Epithelial cell of esophagus (primary cell): Measurements from ENCODE around the gene BABAM2.
A peak's percentile ranks its signal among the peaks of the same experiment; 100 is the strongest.

Experiments
- DNase-seq: peaks from one replicate; pipeline ENCODE4 v3.0.0; 2010; ENCODE audit warnings: low read depth
- H3K4me3 ChIP-seq: 2 replicates; pipeline ENCODE4 v1.5.1; 2011; ENCODE audit warnings: mild to moderate bottlenecking, low read length, control low read depth
- TF ChIP-seq, protein P1 (sequence below): IDR thresholded peaks from 2 replicates; pipeline ENCODE4 v1.5.1; 2011; ENCODE audit warnings: low read depth, mild to moderate bottlenecking, low read length, control low read depth, inconsistent platforms; ENCODE audit not compliant: insufficient read depth; ENCODE audit errors: missing control alignments

Gene BABAM2

DNA sequence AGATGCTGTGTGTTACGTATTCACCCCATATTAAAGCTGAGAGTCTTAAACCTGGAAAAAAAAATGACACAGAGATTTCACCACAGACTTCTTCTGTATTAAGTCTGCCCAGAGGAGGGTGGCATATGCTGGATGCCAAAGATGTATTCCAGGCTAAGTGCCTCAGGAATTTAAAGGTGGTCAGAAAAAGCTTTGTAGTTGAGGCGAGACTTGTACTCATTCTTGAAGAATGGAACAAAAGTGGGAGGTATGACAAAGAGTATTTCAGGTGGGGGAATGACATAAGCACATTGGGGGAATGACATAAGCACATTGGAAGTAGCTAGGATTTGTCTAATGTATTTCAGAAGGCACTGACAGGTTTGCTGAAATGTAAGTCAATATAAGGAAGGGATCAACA, 98.6 kb downstream of the BABAM2 start:
- H3K4me3 ChIP-seq: no peak overlapping the region
- TF ChIP-seq, protein P1, sequence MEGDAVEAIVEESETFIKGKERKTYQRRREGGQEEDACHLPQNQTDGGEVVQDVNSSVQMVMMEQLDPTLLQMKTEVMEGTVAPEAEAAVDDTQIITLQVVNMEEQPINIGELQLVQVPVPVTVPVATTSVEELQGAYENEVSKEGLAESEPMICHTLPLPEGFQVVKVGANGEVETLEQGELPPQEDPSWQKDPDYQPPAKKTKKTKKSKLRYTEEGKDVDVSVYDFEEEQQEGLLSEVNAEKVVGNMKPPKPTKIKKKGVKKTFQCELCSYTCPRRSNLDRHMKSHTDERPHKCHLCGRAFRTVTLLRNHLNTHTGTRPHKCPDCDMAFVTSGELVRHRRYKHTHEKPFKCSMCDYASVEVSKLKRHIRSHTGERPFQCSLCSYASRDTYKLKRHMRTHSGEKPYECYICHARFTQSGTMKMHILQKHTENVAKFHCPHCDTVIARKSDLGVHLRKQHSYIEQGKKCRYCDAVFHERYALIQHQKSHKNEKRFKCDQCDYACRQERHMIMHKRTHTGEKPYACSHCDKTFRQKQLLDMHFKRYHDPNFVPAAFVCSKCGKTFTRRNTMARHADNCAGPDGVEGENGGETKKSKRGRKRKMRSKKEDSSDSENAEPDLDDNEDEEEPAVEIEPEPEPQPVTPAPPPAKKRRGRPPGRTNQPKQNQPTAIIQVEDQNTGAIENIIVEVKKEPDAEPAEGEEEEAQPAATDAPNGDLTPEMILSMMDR: no peak
- peak; percentile 88 for DNase-seq

- no peak for DNase-seq
- TF ChIP-seq, protein P1: no peak
- no peak overlapping the region for H3K4me3 ChIP-seq
These were observed 99.6 kb downstream of the BABAM2 start for GRCh38 chr2:27990030-27990590.

GRCh38 chr2:27991146-27991545, 100.6 kb downstream of the BABAM2 start:
- H3K4me3 ChIP-seq: no peak overlapping the region
- TF ChIP-seq, protein P1: no peak
- no peak for DNase-seq

DNA sequence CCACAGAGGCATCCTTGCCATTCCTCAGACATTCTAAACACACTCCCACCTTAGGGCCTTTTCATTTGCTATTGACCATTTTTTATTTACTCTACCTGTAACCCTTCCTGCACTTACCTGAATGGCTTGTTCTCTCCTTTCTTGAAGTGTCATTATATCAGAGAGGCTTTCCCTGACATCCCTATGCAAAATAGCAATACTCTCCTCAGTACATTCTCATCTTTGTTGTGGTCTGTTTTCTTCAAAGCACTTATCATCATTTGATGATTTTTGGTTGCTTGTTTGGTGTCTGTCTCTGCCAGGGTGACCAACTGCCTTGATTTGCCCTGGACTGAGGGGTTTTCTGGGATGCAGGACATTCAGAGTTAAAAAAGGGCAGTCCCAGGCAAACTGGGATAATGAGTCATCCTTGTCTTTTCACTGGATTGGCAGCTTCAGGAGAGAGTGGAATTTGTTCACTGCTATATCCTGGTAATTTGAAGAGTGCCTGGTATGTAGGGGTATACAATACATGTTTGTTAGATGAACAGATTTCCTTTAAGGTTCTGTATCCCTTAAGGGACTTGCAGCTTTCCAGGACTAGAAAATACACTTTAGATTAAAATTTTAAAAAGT, 102.4 kb downstream of the BABAM2 start:
- DNase-seq: peak; percentile 65
- TF ChIP-seq, protein P1: no peak
- no peak overlapping the region for H3K4me3 ChIP-seq

- TF ChIP-seq, protein P1: no peak
- H3K4me3 ChIP-seq: no peak overlapping the region
- DNase-seq: peak; percentile 51
These were observed 102.9 kb downstream of the BABAM2 start for GRCh38 chr2:27993402-27993787.

DNA sequence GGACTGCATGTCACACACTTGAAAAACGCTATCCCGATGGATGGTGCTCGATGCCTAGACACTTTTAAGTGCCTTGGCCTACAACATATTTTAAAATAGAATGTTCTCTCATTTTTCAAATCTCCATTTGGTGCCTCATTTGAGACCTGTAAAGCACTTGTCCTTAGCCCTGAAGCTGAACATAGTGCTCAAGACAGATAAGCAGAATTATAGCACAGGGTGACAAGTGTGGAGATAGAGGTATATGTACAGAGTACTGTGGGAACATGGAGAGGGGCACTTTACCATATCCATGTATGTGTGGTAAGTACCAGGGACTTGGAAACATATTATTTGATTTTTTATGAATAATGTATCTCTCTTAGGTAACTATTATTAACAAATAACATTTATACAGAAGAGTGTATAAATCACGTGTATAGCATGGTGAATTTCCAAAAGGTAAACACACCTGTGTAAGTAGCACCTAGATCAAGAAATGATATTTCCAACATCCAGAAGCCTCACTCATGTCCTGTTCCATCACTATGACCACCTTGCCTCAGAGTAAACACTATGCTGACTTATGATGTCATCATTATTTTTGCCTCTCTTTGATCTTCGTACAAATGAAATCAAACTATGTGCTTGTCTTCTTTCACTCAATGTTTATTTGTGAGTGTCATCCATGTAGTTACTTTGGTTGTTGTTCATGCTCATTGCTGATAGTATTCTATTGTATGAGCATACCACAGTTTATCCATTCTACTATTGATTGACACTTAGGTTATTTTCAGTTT, 103.6 kb downstream of the BABAM2 start:
- DNase-seq: no peak
- no peak overlapping the region for H3K4me3 ChIP-seq
- TF ChIP-seq, protein P1: no peak
